PC-3 (cell line): Measurements from ENCODE around the gene TARS1. TPM values are rescaled to one million over a fixed set of nuclear protein-coding genes. Genes with fewer than 3 reads are reported as not detected.

Source experiments
- ATAC-seq: fragments of 200-7000 bp; cut with Tn5 transposase; 2 replicates; pipeline ENCODE4 v1.9.1; 2020; ENCODE audit warnings: mild to moderate bottlenecking, moderate library complexity
- BruUV-seq: library from RNA; stranded (reverse); fragments of 400-500 nt; replicated peaks from 2 replicates; lab custom pipeline; 2021; lab: Mats Ljungman, UMichigan
- CTCF ChIA-PET: fragments of 300-600 bp; sonication (Branson Sonifier 250); formaldehyde crosslinking; loops from one replicate; lab custom pipeline; 2022; ENCODE audit warnings: antibody characterized with exemption; lab: Charles Lee
- POLR2A ChIA-PET: fragments of 300-600 bp; sonication (Branson Sonifier 250); formaldehyde crosslinking; loops from one replicate; lab custom pipeline; 2022; ENCODE audit warnings: antibody characterized with exemption; ENCODE audit not compliant: unreplicated experiment; lab: Charles Lee
- DNase-seq: peaks from one replicate; pipeline ENCODE4 v3.0.0-alpha.2; 2015
- H2AFZ ChIP-seq: fragments of 300-600 bp; sonication (generic); 2 replicates; pipeline ENCODE4 v1.6.0; 2016; ENCODE audit warnings: antibody characterized with exemption, low read length
- H3F3A ChIP-seq: fragments of 300-600 bp; sonication (generic); one replicate; pipeline ENCODE4 v1.6.0; 2017; ENCODE audit warnings: antibody characterized with exemption, low read length, control low read depth, mild to moderate bottlenecking; ENCODE audit not compliant: unreplicated experiment
- H3K27ac ChIP-seq: fragments of 300-600 bp; sonication (generic); 2 replicates; pipeline ENCODE4 v1.5.1; 2016; ENCODE audit warnings: mild to moderate bottlenecking, low read length
- H3K27me3 ChIP-seq: fragments of 300-600 bp; sonication (generic); 2 replicates; pipeline ENCODE4 v1.6.1; 2016; ENCODE audit warnings: low read length, mixed read lengths
- H3K36me3 ChIP-seq: fragments of 300-600 bp; sonication (generic); 2 replicates; pipeline ENCODE4 v1.6.1; 2016; ENCODE audit warnings: low read depth, mixed run types, low read length, mixed read lengths
- H3K4me1 ChIP-seq: fragments of 300-600 bp; sonication (generic); 2 replicates; pipeline ENCODE4 v1.5.1; 2016; ENCODE audit warnings: low read length; ENCODE audit not compliant: insufficient read depth
- H3K4me2 ChIP-seq: fragments of 300-600 bp; sonication (generic); 2 replicates; pipeline ENCODE4 v1.6.0; 2016; ENCODE audit warnings: low read length
- H3K4me3 ChIP-seq: fragments of 300-600 bp; sonication (generic); 2 replicates; pipeline ENCODE4 v1.5.1; 2016; ENCODE audit warnings: mild to moderate bottlenecking, low read length, mixed read lengths
- H3K79me2 ChIP-seq: fragments of 300-600 bp; sonication (generic); 2 replicates; pipeline ENCODE4 v1.6.1; 2017; ENCODE audit warnings: low read length, mixed read lengths
- H3K9ac ChIP-seq: fragments of 300-600 bp; sonication (generic); 2 replicates; pipeline ENCODE4 v1.6.0; 2016; ENCODE audit warnings: mild to moderate bottlenecking, low read length
- H3K9me2 ChIP-seq: fragments of 300-600 bp; sonication (generic); replicated peaks from 2 replicates; pipeline ENCODE4 v1.6.1; 2016; ENCODE audit warnings: mixed run types, low read length, mixed read lengths
- H3K9me3 ChIP-seq: fragments of 300-600 bp; sonication (generic); 2 replicates; pipeline ENCODE4 v1.6.1; 2016; ENCODE audit warnings: low read length, mixed read lengths
- H4K20me1 ChIP-seq: fragments of 300-600 bp; sonication (generic); 2 replicates; pipeline ENCODE4 v1.6.1; 2016; ENCODE audit warnings: low read length, mixed read lengths
- EZH2 ChIP-seq: fragments of 300-600 bp; sonication (generic); IDR thresholded peaks from one replicate; pipeline ENCODE4 v1.6.1; 2017; ENCODE audit warnings: antibody characterized with exemption, mild to moderate bottlenecking, low read length; ENCODE audit not compliant: unreplicated experiment
- EZH2phosphoT487 ChIP-seq: fragments of 300-600 bp; sonication (generic); IDR thresholded peaks from 2 replicates; pipeline ENCODE4 v1.6.1; 2018; ENCODE audit warnings: mild to moderate bottlenecking, antibody characterized with exemption, low read length, borderline replicate concordance
- intact Hi-C: fragments of 100-400 bp; cut with micrococcal nuclease; formaldehyde crosslinking; loops from 2 replicates; pipeline ENCODE4 v1.9.0; 2023
- total RNA-seq: library from RNA; depleted of rRNA; stranded (reverse); fragments of >200 nt; gene quantifications from 2 replicates; pipeline ENCODE4 v1.2.3, GENCODE V29; 2014
- TF ChIP-seq, protein P1 (sequence below): fragments of 300-600 bp; sonication (generic); conservative IDR thresholded peaks from 2 replicates; pipeline ENCODE4 v1.5.1; 2017; ENCODE audit warnings: antibody characterized with exemption, low read depth, mild to moderate bottlenecking, low read length

TARS1 gene
- total RNA-seq, 1 experiment from 2014 or later, result 221 TPM

DNA sequence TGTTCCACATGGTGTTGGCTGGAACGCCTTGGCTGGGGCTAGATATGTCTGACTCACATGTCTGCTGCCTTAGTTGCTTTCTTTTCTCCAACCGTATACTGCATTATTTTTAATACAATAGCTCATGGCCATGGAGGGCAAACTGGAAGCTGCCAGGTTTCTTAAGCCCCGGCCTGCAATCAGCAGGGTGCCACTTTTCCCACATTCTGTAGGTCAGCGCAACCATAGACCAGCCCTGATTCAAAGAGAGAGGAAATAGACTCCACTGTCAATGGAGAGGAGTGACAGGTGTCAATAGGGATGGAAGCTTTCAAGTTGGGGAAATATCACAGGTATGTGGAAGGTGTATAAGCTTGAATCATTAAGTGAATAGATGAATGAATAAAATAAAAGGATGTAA is 60.5 kb downstream of the TARS1 start:
- no peak overlapping the region for H3K4me3 ChIP-seq
- H3K4me1 ChIP-seq, result no peaks in the 10 kb centered on the region
- no peaks in the 10 kb centered on the region for H3K27me3 ChIP-seq
- H3K36me3 ChIP-seq, result no peaks in the 10 kb centered on the region
- H3K9ac ChIP-seq, result no peak overlapping the region
- no peak overlapping the region for H2AFZ ChIP-seq
- no peak for DNase-seq
- CTCF ChIA-PET, result no interaction called here
- no peak overlapping the region for H3K27ac ChIP-seq
- no peaks in the 10 kb centered on the region for H3F3A ChIP-seq
- H4K20me1 ChIP-seq, result no peaks in the 10 kb centered on the region
- intact Hi-C loops, result no loop called here
- no peak for ATAC-seq
- POLR2A ChIA-PET, result no interaction called here
- TF ChIP-seq, protein P1, sequence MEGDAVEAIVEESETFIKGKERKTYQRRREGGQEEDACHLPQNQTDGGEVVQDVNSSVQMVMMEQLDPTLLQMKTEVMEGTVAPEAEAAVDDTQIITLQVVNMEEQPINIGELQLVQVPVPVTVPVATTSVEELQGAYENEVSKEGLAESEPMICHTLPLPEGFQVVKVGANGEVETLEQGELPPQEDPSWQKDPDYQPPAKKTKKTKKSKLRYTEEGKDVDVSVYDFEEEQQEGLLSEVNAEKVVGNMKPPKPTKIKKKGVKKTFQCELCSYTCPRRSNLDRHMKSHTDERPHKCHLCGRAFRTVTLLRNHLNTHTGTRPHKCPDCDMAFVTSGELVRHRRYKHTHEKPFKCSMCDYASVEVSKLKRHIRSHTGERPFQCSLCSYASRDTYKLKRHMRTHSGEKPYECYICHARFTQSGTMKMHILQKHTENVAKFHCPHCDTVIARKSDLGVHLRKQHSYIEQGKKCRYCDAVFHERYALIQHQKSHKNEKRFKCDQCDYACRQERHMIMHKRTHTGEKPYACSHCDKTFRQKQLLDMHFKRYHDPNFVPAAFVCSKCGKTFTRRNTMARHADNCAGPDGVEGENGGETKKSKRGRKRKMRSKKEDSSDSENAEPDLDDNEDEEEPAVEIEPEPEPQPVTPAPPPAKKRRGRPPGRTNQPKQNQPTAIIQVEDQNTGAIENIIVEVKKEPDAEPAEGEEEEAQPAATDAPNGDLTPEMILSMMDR, result no peak
- TF ChIP-seq EZH2phosphoT487, result no peak
- no peak for TF ChIP-seq EZH2
- H3K9me3 ChIP-seq, result no peaks in the 10 kb centered on the region
- no peaks in the 10 kb centered on the region for H3K79me2 ChIP-seq
- no peaks in the 10 kb centered on the region for H3K9me2 ChIP-seq
- no peak overlapping the region for H3K4me2 ChIP-seq
- no TSS peak for BruUV-seq

DNA sequence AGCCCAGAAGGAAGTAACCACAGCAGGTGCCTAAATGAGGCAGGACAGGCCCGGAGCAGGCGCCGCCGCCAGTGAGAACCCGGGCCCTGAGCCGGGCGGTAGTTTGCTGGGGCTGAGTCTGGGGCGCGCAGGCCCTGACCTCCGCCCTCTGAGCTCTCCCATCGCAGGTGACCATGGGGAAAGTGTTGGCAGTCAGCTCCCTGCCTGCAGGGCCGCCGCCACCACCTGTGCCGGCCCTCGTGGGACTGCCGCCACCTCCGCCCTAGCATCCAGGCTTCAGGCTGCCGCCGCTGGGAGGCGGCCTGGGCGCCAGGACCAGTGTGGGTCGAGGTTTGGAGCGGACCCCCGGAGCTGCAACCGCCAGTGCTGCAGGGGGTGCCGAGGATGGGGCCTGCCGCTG is 61.1 kb downstream of the TARS1 start:
- no peak for DNase-seq
- no peak for ATAC-seq
- ChIA-PET CTCF (no interaction called here), POLR2A (no interaction called here)
- Histone ChIP-seq H3K4me1 (no peaks in the 10 kb centered on the region), H3K36me3 (no peaks in the 10 kb centered on the region), H3K9me2 (no peaks in the 10 kb centered on the region), H3K9me3 (no peaks in the 10 kb centered on the region), H3F3A (no peaks in the 10 kb centered on the region), H3K4me3 (no peak overlapping the region), H2AFZ (no peak overlapping the region), H3K4me2 (no peak overlapping the region), H3K79me2 (no peaks in the 10 kb centered on the region), H3K9ac (no peak overlapping the region), H3K27me3 (no peaks in the 10 kb centered on the region), H3K27ac (no peak overlapping the region), H4K20me1 (no peaks in the 10 kb centered on the region)
- no TSS peak for BruUV-seq
- TF ChIP-seq EZH2phosphoT487 (no peak), EZH2 (no peak)
- TF ChIP-seq, protein P1, result no peak
- intact Hi-C loops, result no loop called here

DNA sequence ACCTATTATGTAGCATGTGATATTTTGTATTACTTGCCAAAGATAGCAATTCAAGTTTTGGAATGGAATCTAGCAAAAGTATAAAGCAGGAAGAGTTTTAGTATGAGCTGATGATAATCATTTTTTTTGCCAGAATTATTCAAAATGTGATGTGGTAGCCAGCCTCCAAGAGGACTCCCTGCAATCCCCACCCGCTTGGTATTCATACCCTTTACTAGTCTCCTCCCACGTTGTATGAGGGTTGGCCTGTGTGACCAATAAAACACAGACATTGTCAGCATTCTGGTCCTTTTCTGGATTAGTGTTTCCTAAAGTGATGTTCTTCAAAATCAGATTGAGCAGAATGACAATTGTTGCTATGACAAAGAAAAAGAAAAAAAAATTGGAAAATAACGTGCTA is 63.8 kb downstream of the TARS1 start:
- intact Hi-C loops, result no loop called here
- POLR2A ChIA-PET, result no interaction called here

More for the DNA sequence above, 63.8 kb downstream of the TARS1 start:
- Histone ChIP-seq H3K9ac (no peak overlapping the region), H3K9me2 (no peaks in the 10 kb centered on the region), H3F3A (no peaks in the 10 kb centered on the region), H3K36me3 (no peaks in the 10 kb centered on the region), H3K4me2 (no peak overlapping the region), H3K27ac (no peak overlapping the region), H2AFZ (no peak overlapping the region), H4K20me1 (no peaks in the 10 kb centered on the region), H3K4me3 (no peak overlapping the region), H3K9me3 (no peaks in the 10 kb centered on the region), H3K4me1 (no peaks in the 10 kb centered on the region), H3K27me3 (no peaks in the 10 kb centered on the region), H3K79me2 (no peaks in the 10 kb centered on the region)
- no TSS peak for BruUV-seq
- TF ChIP-seq EZH2phosphoT487 (no peak), EZH2 (no peak)
- TF ChIP-seq, protein P1, result no peak
- DNase-seq, result no peak
- no peak for ATAC-seq
- CTCF ChIA-PET, result no interaction called here
